NCI-H2227 (cell line): Measurements from ENCODE around the gene PDSS1.

Experiments
- DNase-seq: peaks from one replicate; lab custom pipeline; 2025; ENCODE audit not compliant: unreplicated experiment; lab: John Stamatoyannopoulos, UW

PDSS1 gene

DNA sequence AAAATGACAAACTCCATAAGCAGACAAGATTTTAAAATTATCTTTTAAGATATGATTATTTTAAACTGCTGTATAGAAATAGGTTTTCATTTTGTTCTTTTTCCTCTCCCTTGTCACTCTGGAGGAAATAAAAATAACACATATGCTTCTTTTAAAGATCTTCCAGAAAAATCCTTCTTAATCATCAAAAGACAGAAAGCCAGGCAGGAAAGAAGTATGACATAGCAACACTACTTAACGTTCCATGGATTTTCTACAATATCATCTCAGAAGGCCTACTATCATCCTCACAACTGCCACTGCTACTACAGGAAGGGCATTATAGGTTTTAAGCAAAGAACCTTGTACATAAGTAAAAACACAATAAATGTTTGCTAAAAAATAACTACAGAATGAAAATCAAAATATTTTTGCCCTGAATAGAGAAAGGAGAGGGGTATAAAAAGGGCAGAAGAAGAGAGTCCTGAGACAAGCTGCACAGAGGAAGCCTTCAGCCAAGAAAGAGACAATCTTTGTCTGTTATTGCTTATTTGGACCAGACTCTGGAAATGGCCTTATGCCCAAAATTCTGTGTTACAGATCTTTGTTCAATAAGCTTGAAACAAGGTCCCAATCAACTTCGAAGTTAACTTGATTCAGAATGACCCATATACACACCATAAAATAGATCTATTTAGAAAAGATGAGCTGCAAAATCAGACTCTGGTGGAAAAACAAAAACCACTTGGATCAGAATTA lies 95.4 kb downstream of the PDSS1 start:
- no peak for DNase-seq
